SH-SY5Y (cell line): Measurements from ENCODE around the gene PLEKHG4.

ENCODE experiments used
- GATA2 ChIP-seq: IDR thresholded peaks from 2 replicates; pipeline ENCODE4 v1.6.1; 2011; ENCODE audit warnings: mild to moderate bottlenecking, low read depth, low read length
- GATA3 ChIP-seq: IDR thresholded peaks from 2 replicates; pipeline ENCODE4 v1.6.1; 2011; ENCODE audit warnings: low read depth, mild to moderate bottlenecking, low read length, moderate library complexity

DNA sequence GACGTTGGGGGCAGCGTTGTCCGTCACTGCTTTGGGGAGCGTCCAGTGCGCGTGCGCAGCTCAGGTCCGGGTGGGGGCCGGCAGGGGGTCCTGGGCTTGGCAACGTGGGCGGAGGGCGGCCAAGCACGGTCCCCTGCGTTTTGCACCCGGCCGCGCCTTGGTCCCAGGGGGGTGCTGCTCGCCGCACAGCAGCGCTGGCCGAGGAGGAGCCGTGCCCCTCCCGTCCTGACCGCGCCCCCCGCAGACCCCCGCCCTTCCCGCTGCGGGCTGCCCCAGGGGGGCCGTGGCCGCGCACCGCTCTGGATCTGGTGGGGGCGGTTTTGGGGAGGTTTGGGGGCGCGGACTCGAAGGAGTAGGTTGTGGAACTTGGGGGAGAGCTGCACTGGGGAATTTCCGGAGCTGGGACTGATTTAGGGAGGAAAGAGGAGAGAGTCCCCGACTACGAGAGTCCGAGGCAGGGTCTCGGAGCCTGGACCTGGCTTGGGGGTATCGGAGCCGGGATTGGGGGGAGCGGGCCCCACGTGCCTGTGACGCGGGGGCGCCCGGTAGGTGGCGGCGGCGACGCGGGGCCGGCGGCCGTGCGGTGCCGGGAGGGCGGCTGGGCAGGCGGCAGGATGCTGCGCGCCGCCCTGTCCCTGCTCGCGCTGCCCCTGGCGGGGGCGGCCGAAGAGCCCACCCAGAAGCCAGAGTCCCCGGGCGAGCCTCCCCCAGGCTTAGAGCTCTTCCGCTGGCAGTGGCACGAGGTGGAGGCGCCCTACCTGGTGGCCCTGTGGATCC lies 30.7 kb upstream of the PLEKHG4 start, which contains the start of gene SLC9A5:
- TF ChIP-seq GATA2 = no peak
- no peak for TF ChIP-seq GATA3
